Measurements from ENCODE around the gene ATP5MC2.
A peak's percentile ranks its signal among the peaks of the same experiment; 100 is the strongest.
"Not testable (repeated sequence)": the region's sequence is repeated elsewhere in the genome, so short reads cannot be mapped to it uniquely, and the experiment has no call there.

Gene ATP5MC2

GRCh38 chr12:53653595-53653994, 22.3 kb downstream of the ATP5MC2 start:
- no peak for DNase-seq (ENCODE audit: low read depth in 2 of 3, low spot score in 2 of 3)

DNA sequence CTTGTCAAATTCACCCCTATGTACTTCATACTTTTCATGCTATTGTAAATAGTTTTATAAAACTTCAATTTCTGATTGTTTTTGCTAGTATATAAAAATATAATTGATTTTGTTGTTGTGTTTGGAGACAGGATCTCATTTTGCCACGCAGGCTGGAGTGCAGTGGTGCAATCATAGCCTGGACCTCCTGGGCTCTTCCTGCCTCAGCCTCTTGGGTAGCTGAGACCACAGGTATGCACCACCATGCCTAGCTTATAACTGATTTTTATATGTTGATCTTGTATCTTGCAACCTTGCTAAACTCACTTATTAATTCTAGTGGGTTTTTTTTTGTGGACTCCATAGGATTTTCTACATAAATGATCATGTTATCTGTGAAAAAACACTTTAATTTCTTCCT, 23.5 kb downstream of the ATP5MC2 start:
- no peak for DNase-seq (ENCODE audit: low read depth in 2 of 3, low spot score in 2 of 3)

DNA sequence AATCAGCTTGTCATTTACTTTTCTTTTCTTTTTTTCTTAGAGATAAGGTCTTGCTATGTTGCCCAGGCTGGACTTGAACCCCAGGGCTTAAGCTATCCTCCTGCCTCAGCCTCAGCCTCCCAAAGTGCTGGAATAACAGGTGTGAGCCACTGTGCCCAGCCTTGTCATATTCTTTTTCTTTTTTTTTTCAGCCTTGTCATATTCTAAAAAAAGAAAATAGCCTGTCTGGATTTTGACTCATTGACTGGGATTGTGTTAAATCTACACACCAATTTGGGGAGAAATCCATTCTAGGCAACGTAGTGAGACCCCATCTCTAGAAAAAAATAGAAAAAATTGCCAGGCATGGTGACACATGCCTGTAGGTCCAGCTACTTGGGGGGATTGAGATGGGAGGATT, 24.1 kb downstream of the ATP5MC2 start:
- DNase-seq (ENCODE audit: low read depth in 2 of 3, low spot score in 2 of 3), result no peak

GRCh38 chr12:53646300-53646699, 29.6 kb downstream of the ATP5MC2 start:
- DNase-seq (ENCODE audit: low read depth in 2 of 3, low spot score in 2 of 3), result not testable (repeated sequence)

DNA sequence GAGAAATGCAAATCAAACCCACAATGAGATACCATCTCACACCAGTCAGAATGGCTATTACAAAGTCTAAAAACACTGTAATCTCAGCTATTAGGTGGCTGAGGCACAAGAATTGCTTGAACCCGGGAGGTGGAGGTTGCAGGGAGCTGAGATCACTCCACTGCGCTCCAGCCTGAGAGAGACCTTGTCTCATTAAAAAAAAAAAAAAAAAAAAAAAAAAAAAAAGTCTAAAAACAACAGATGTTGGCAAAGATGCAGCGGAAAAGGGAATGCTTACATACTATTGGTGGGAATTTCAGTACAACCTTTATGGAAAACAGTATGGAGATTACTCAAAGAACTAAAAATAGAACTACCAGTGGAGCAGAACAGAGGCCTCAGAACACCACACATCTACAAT, 30.7 kb downstream of the ATP5MC2 start:
- DNase-seq (ENCODE audit: low read depth in 2 of 3, low spot score in 2 of 3), result no peak

DNA sequence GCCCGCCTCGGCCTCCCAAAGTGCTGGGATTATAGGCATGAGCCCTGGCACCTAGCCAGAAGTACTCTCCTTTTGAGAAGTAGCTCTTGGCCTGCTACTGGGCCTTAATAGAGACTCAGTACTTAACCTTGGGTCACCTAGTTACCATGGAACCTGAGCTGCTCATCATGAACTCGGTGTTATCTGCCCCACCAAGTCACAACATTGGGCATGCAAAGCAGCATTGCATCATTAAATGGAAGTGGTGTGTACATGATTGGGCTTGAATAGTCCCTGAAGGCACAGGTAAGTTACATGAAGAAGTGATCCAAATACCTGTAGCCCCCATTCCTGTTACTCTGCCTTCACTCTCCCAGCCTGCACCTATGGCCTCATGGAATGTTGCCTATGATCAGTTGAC, 31.8 kb downstream of the ATP5MC2 start:
- DNase-seq (ENCODE audit: low read depth in 2 of 3, low spot score in 2 of 3), result no peak

GRCh38 chr12:53643232-53643979, 32.5 kb downstream of the ATP5MC2 start:
- no peak for DNase-seq (ENCODE audit: low read depth in 2 of 3, low spot score in 2 of 3)

GRCh38 chr12:53638057-53638456, 37.8 kb downstream of the ATP5MC2 start:
- DNase-seq (ENCODE audit: low read depth in 2 of 3, low spot score in 2 of 3), result no peak

DNA sequence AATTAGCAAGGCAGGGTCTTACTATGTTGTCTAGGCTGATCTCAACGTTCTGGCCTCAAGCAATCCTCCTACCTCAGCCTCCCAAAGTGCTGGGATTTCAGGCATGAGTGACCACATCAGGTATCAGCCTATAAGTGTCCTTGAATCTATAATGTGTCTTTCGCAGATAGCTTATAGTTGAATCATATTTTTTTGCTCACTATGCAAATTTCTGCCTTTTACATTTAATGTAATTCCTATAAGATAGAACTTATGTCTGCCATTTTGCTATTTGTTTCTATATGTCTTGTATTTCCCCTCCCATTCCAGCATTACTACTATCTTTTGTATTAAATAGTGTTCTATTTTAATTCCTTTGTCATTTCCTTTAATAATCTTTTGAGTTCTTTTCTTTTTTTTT, 39.2 kb downstream of the ATP5MC2 start:
- no peak for DNase-seq (ENCODE audit: low read depth in 2 of 3, low spot score in 2 of 3)

DNA sequence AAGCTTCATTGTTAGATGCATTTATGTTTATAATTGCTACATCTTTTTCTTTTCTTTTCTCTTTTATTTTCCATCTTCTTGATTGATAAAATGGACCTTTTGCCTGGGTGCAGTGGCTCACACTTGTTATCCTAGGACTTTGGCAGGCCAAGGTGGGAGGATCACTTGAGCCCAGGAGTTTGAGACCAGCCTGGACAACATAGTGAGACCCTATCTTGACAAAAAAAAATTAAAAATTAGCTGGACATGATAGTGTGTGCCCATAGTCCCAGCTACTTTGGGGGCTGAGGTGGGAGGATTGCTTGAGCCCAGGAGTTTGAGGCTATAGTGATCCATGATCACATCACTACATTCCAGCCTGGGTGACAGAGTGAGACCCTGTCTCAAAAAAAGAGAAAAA, 40.2 kb downstream of the ATP5MC2 start:
- not testable (repeated sequence) for DNase-seq (ENCODE audit: low read depth in 2 of 3, low spot score in 2 of 3)

DNA sequence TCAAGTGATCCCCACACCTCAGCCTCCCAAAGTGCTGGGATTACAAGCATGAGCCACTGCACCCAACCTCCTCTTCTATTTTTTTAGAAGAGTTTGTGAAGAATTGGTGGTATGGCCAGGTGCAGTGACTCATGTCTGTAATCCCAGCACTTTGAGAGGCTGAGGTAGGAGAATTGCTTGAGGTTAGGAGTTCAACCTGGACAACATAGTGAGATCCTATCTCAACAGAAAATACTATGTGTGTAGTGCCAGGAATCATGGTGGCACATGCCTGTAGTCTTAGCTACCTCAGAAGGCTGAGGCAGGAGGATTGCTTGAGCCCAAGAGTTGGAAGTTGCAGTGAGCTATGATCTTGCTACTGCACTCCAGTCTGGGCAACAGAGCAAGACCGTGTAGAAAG, 44.2 kb downstream of the ATP5MC2 start:
- no peak for DNase-seq (ENCODE audit: low read depth in 2 of 3, low spot score in 2 of 3)

GRCh38 chr12:53627919-53628318, 48.0 kb downstream of the ATP5MC2 start:
- no peak for DNase-seq (ENCODE audit: low read depth in 2 of 3, low spot score in 2 of 3)

DNA sequence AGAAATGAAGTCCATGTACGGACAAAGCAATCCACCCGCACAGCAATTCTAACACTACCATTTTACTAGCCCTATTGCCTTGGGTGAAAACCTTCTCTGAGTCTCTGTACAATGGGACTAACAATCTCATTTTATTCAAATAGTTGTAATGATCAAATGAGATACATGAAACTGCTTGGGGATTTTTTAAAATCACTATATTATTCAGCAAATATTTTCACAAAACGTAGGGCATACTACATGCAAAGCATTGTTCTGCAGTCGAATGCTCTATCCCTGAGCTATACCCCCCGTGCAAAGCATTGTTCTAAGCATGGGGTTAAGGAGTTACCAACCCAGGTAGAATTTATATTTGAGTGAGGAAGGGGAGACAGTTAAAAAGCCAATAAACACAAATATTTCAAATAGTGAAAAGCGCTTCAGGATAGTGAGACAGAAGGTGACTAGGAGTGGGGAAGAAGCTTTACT, 49.1 kb downstream of the ATP5MC2 start:
- DNase-seq (ENCODE audit: low read depth in 2 of 3, low spot score in 2 of 3), result no peak

GRCh38 chr12:53625946-53626701, 49.8 kb downstream of the ATP5MC2 start, which contains the start of gene ATF7:
Gene ATF7, minus strand, starts transcription at chr12:53626382. Its CDS starts 25,382 bp downstream, at chr12:53601000.
- peak; percentile 94 to 98 (median 98) for DNase-seq (ENCODE audit: low read depth in 2 of 3, low spot score in 2 of 3)

GRCh38 chr12:53625373-53625945, 50.4 kb downstream of the ATP5MC2 start:
- DNase-seq (ENCODE audit: low read depth in 2 of 3, low spot score in 2 of 3), result no peak

DNA sequence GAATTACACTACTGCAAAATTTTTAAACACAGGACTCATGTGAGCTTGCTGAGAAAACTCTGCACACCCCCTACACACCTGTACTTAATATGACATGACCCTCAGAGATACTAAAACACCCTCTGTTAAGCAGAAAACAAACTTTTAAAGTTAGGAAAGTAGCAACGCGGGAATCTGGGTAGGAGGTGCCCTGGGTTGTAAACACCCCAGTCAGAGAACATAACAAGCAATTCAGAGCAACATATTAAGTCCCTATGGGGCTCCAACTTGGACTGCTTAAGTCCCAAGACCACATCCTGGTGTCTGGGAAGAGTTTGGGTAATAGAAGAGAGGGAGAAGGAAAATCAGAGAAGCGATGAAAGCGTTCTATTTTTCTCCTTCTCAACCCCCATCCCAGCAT, 50.9 kb downstream of the ATP5MC2 start:
- no peak for DNase-seq (ENCODE audit: low read depth in 2 of 3, low spot score in 2 of 3)

- DNase-seq (ENCODE audit: low read depth in 2 of 3, low spot score in 2 of 3), result no peak
These were observed 51.4 kb downstream of the ATP5MC2 start for GRCh38 chr12:53624458-53624857.

DNA sequence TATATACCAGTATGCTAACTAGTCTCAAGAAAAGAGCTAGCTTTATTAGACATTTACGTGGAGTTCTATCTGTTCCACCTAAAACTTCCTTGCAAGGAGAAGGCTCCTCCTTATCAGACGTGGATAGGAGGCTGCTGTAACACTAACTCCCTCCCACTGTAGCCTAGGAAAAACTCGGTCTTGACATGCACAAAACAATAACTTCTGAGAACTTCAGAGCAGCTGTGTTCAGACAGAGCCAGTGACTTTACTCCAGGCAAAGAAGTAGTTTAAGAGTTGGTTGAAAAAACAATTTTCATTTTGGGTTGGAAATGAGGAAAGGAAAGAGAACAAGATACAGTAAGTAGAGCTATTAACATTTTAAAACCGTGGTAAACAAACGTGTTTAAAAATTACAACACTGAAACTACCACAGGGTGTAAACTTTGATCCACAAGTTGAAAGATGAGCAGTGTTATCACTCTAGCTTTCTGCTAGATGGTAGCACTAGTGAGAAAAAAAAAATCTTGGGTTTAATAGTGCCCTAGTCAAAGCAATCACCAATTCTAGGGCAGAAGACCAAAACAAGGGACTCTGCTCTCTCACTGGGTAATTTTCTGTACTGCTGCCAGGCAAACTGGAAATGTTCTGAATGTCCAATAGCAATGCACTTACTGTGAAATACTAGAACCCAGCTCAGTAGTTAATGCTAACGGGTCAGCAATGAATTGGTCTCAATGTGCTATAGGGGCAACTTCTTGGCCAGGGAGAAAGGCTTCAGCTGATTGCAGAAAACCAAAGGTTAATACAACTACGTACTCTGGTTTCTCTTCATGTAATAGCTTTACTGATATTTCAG, 52.1 kb downstream of the ATP5MC2 start:
- DNase-seq (ENCODE audit: low read depth in 2 of 3, low spot score in 2 of 3), result no peak

DNA sequence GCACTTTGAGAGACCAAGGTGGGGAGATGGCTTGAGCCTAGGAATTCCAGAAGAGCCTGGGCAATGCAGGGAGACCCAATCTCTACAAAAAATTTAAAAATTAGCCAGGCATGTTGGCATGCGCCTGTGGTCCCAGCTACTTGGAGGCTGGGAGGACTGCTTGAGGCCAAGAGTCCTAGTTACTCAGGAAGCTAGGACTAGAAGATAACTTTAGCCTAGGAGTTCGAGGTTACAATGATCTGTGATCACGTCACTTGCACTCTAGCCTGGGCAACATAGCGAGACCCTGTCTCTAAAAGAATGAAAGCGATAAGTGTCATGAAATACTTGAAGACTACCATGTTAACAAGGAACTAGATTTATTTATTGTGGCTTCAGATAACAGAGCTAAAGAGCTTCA, 53.2 kb downstream of the ATP5MC2 start:
- DNase-seq (ENCODE audit: low read depth in 2 of 3, low spot score in 2 of 3), result no peak

DNA sequence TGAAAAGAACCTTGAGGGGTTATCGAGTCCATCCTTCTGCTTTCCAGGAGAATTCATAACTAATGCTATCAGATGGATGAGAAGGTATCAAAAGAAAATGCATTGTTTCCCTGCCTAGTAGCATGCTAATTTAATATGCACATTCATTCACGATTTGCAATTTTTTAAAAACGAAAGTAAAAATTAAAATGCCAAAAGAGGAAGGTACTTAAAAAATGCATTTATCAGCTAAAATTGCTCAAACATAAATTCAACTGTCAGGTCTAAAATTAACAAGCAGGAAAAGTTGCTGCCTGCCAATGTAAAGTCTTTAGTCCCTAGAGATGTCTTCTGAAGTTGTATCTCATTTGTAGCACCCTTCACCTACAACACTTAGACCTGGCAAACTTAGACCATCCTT, 57.6 kb downstream of the ATP5MC2 start:
- no peak for DNase-seq (ENCODE audit: low read depth in 2 of 3, low spot score in 2 of 3)

DNA sequence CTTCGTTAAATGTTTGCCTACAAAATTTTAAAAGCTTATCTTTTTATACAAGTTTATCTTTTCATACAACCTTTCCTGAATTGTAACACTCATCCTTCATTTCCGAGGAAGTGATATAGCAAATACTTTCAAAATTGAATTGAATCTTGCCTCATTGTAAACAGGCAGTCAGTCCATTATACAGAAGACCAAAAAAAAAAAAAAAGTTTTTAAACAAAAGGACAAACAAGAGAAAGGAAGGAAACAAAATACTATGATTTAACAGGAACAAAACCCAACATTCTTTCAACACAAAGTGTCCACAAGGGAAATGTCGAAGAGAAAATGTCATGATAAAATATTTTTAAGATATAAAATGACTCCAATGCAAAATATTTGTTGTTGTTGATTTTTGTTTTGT, 58.2 kb downstream of the ATP5MC2 start:
- DNase-seq (ENCODE audit: low read depth in 2 of 3, low spot score in 2 of 3), result no peak

Data from activated CD8-positive, alpha-beta memory T cell treated with anti-CD3 and anti-CD28 coated beads for 48 hours (primary cell).